Astrocyte (in vitro differentiated cells and primary cell): ENCODE data around the gene HNRNPC.

Source experiments
- CTCF ChIP-seq: IDR thresholded peaks from 2 replicates; pipeline ENCODE4 v1.5.1; 2011; ENCODE audit warnings: low read depth, mild to moderate bottlenecking, inconsistent platforms, low read length, moderate library complexity; ENCODE audit not compliant: insufficient read depth
- EZH2 ChIP-seq: IDR thresholded peaks from 2 replicates; pipeline ENCODE4 v1.6.1; 2012; ENCODE audit warnings: mild to moderate bottlenecking, low read length, inconsistent platforms; ENCODE audit not compliant: insufficient read depth

DNA sequence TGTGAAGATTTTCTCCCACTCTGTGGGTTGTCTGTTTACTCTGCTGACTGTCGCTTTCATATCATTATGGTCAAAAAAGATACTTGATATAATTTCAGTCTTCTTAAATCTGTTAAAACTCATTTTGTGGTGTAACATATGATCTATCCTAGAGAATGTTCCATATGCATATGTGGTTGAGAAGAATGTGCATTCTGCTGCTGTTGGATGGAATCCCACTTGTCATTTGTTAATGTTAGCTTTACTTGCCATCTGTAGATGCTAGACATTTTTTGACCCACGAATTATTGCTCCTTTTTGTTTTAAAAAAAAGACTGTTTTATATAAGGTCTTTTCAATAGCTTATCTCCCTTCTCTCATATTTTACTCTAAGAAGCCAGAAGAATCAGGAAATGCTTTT lies 87.1 kb downstream of the HNRNPC start:
- TF ChIP-seq CTCF (no peak), EZH2 (no peak)
